Activated CD8-positive, alpha-beta T cell treated with anti-CD3 and anti-CD28 coated beads for 36 hours (primary cell): ENCODE measurements around the gene FAM50A. TPM values are rescaled to one million over a fixed set of nuclear protein-coding genes. Genes with fewer than 3 reads are reported as not detected.

Source experiments
- ATAC-seq: fragments of 200-7000 bp; cut with Tn5 transposase; one replicate; pipeline ENCODE4 v1.10.0; 2021; ENCODE audit warnings: mild to moderate bottlenecking, moderate library complexity
- CTCF ChIA-PET: fragments of 350-600 bp; sonication (Branson Sonifier 250); formaldehyde crosslinking; loops from one replicate; lab custom pipeline; 2021; ENCODE audit warnings: antibody characterized with exemption; lab: Charles Lee
- POLR2A ChIA-PET: fragments of 350-600 bp; sonication (Branson Sonifier 250); formaldehyde crosslinking; loops from one replicate; lab custom pipeline; 2021; ENCODE audit warnings: antibody characterized with exemption; lab: Charles Lee
- DNase-seq: peaks from one replicate; pipeline ENCODE4 v3.0.0-alpha.2; 2020
- H3K27ac Mint-ChIP-seq: one replicate; pipeline ENCODE4 v1.8.0; 2021; ENCODE audit warnings: mild to moderate bottlenecking, mixed read lengths
- H3K27me3 Mint-ChIP-seq: one replicate; pipeline ENCODE4 v1.8.0; 2021; ENCODE audit warnings: mixed read lengths
- H3K36me3 Mint-ChIP-seq: one replicate; pipeline ENCODE4 v1.8.0; 2021; ENCODE audit warnings: low read depth, mixed read lengths
- H3K4me1 Mint-ChIP-seq: one replicate; pipeline ENCODE4 v1.8.0; 2021; ENCODE audit warnings: low read depth, mixed read lengths
- H3K4me3 Mint-ChIP-seq: one replicate; pipeline ENCODE4 v1.8.0; 2021; ENCODE audit warnings: mild to moderate bottlenecking, moderate library complexity, mixed read lengths
- H3K9me3 Mint-ChIP-seq: one replicate; pipeline ENCODE4 v1.8.0; 2021; ENCODE audit warnings: mixed read lengths
- CTCF ChIP-seq: fragments of 200-600 bp; IDR thresholded peaks from one replicate; pipeline ENCODE4 v1.8.0; 2022; ENCODE audit warnings: antibody characterized with exemption, mild to moderate bottlenecking
- intact Hi-C: fragments of 100-400 bp; cut with micrococcal nuclease; formaldehyde crosslinking; loops from one replicate; pipeline ENCODE4 v1.10.0; 2022
- total RNA-seq, 2 experiments: library from RNA; stranded (reverse); gene quantifications; one replicate each; pipeline ENCODE4 v1.2.3, GENCODE V29; 2021

FAM50A gene
- total RNA-seq, 2 experiments from 2014 or later: 43.6 to 47.5 TPM

- peaks cover 17% of the 10 kb centered on the region for H3K36me3 Mint-ChIP-seq
- CTCF ChIA-PET: no interaction called here
These were observed 7.5 kb upstream of the FAM50A start for GRCh38 chrX:154436374-154436982.

GRCh38 chrX:154436983-154437752 lies 6.8 kb upstream of the FAM50A start, which contains the start of gene GDI1:
Gene GDI1 (plus strand): TSS chrX:154437154. CDS start chrX:154437255, 101 bp downstream.
- CTCF ChIA-PET: no interaction called here
- H3K36me3 Mint-ChIP-seq: peaks cover 20% of the 10 kb centered on the region

More at GRCh38 chrX:154436374-154436982, 7.5 kb upstream of the FAM50A start:
- POLR2A ChIA-PET: interaction anchor here (1.7 kb wide), 1 partner anchor 37 kb away, joined by 9 read pairs; no protein-coding TSS in a partner anchor
- Mint-ChIP-seq H3K27ac (peak overlapping the region; percentile 92), H3K4me1 (peaks cover 22% of the 10 kb centered on the region), H3K9me3 (no peaks in the 10 kb centered on the region), H3K4me3 (peak overlapping the region; percentile 79), H3K27me3 (no peaks in the 10 kb centered on the region)
- intact Hi-C loops: no loop called here
- ATAC-seq (peak; percentile 77), DNase-seq (peak; percentile 61)
- TF ChIP-seq CTCF: no peak

GRCh38 chrX:154437971-154438893 lies 5.7 kb upstream of the FAM50A start:
- CTCF ChIA-PET: no interaction called here
- Mint-ChIP-seq H3K4me1 (peaks cover 30% of the 10 kb centered on the region), H3K27me3 (no peaks in the 10 kb centered on the region), H3K27ac (peak overlapping the region; percentile 84), H3K36me3 (peaks cover 18% of the 10 kb centered on the region), H3K9me3 (no peaks in the 10 kb centered on the region), H3K4me3 (peak overlapping the region; percentile 86)
- DNase-seq (no peak), ATAC-seq (no peak)
- intact Hi-C loops: no loop called here
- POLR2A ChIA-PET: interaction anchor here (1.5 kb wide), 1 partner anchor 39 kb away, joined by 4 read pairs; no protein-coding TSS in a partner anchor
- TF ChIP-seq CTCF: no peak

More at GRCh38 chrX:154436983-154437752, 6.8 kb upstream of the FAM50A start, which contains the start of gene GDI1:
- TF ChIP-seq CTCF: no peak
- Mint-ChIP-seq H3K9me3 (no peaks in the 10 kb centered on the region), H3K27ac (peak within 1 kb of the TSS; percentile 92), H3K27me3 (no peaks in the 10 kb centered on the region), H3K4me1 (peaks cover 27% of the 10 kb centered on the region), H3K4me3 (peak within 1 kb of the TSS; percentile 86)
- DNase-seq (peak; percentile 45), ATAC-seq (peak; percentile 57)
- intact Hi-C loops: no loop called here
- POLR2A ChIA-PET: no interaction called here

GRCh38 chrX:154439841-154440240 lies 4.1 kb upstream of the FAM50A start:
- no peaks in the 10 kb centered on the region for H3K9me3 Mint-ChIP-seq
- H3K4me1 Mint-ChIP-seq: peaks cover 34% of the 10 kb centered on the region
- ChIA-PET CTCF (no interaction called here), POLR2A (no interaction called here)
- H3K27me3 Mint-ChIP-seq: no peaks in the 10 kb centered on the region
- DNase-seq (no peak), ATAC-seq (no peak)
- H3K4me3 Mint-ChIP-seq: no peak overlapping the region
- no peak for TF ChIP-seq CTCF
- H3K36me3 Mint-ChIP-seq: peaks cover 17% of the 10 kb centered on the region
- no peak overlapping the region for H3K27ac Mint-ChIP-seq
- intact Hi-C loops: no loop called here
